GM23338 (cell line): ENCODE measurements around the gene EXOC3L2.

Experiments
- CREB1 ChIP-seq: fragments of 250-450 bp; sonication (Bioruptor Pico); IDR thresholded peaks from 2 replicates; pipeline ENCODE4 v1.5.0; 2020; ENCODE audit warnings: low read depth, mild to moderate bottlenecking, moderate library complexity
- CTCF ChIP-seq, 2 experiments: fragments of 200-600 bp in 1 of 2; sonication (generic) in 1 of 2; conservative IDR thresholded peaks; 2 replicates each; pipeline versions ENCODE4 v1.5.1 to v1.6.1; 2016 to 2017; ENCODE audit warnings: antibody characterized with exemption in 2 of 2, low read depth in 2 of 2, mild to moderate bottlenecking in 2 of 2, moderate library complexity in 1 of 2
- ETS1 ChIP-seq: IDR thresholded peaks from 2 replicates; pipeline ENCODE4 v1.6.1; 2016; ENCODE audit warnings: antibody characterized with exemption
- EZH2 ChIP-seq: fragments of 200-600 bp; sonication (generic); IDR thresholded peaks from one replicate; pipeline ENCODE4 v1.8.0; 2017; ENCODE audit warnings: antibody characterized with exemption, mild to moderate bottlenecking, low read depth; ENCODE audit not compliant: unreplicated experiment
- EZH2phosphoT487 ChIP-seq: fragments of 200-600 bp; sonication (generic); IDR thresholded peaks from one replicate; pipeline ENCODE4 v1.8.1; 2018; ENCODE audit warnings: antibody characterized with exemption; ENCODE audit not compliant: unreplicated experiment
- JUNB ChIP-seq: IDR thresholded peaks from one replicate; pipeline ENCODE4 v1.6.1; 2016; ENCODE audit warnings: antibody characterized with exemption; ENCODE audit not compliant: unreplicated experiment
- NANOG ChIP-seq: IDR thresholded peaks from 2 replicates; pipeline ENCODE4 v1.6.1; 2016; ENCODE audit warnings: antibody characterized with exemption, borderline replicate concordance
- POLR2AphosphoS5 ChIP-seq: IDR thresholded peaks from 2 replicates; pipeline ENCODE4 v1.6.1; 2016; ENCODE audit warnings: antibody characterized with exemption, low read depth
- REST ChIP-seq: IDR thresholded peaks from one replicate; pipeline ENCODE4 v1.6.1; 2018; ENCODE audit warnings: antibody characterized with exemption; ENCODE audit not compliant: unreplicated experiment
- STAT1 ChIP-seq: IDR thresholded peaks from one replicate; pipeline ENCODE4 v1.6.1; 2016; ENCODE audit warnings: antibody characterized with exemption; ENCODE audit not compliant: unreplicated experiment
- ZNF114 ChIP-seq: fragments of 250-450 bp; sonication (Bioruptor Pico); IDR thresholded peaks from 2 replicates; pipeline ENCODE4 v1.5.0; 2020; ENCODE audit warnings: mild to moderate bottlenecking, moderate library complexity
- ZNF331 ChIP-seq: fragments of 250-450 bp; sonication (Bioruptor Pico); IDR thresholded peaks from 2 replicates; pipeline ENCODE4 v1.5.0; 2020; ENCODE audit warnings: low read depth, mild to moderate bottlenecking, moderate library complexity

GRCh38 chr19:45275370-45275971 lies 30.3 kb upstream of the EXOC3L2 start:
- no peak for TF ChIP-seq REST
- TF ChIP-seq CTCF (conservative IDR thresholded peaks at IDR 0.05; ENCODE audit: low read depth in 2 of 2) = no peak
- TF ChIP-seq EZH2phosphoT487 = no peak
- no peak for TF ChIP-seq POLR2AphosphoS5
- no peak for TF ChIP-seq EZH2
- no peak for TF ChIP-seq CREB1
- TF ChIP-seq ETS1 = no peak
- no peak for TF ChIP-seq ZNF114
- TF ChIP-seq JUNB = no peak
- no peak for TF ChIP-seq NANOG
- TF ChIP-seq ZNF331 = no peak
- TF ChIP-seq STAT1 = no peak
